ENCODE results near the gene THAP3.

Gene THAP3, protein sequence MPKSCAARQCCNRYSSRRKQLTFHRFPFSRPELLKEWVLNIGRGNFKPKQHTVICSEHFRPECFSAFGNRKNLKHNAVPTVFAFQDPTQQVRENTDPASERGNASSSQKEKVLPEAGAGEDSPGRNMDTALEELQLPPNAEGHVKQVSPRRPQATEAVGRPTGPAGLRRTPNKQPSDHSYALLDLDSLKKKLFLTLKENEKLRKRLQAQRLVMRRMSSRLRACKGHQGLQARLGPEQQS

DNA sequence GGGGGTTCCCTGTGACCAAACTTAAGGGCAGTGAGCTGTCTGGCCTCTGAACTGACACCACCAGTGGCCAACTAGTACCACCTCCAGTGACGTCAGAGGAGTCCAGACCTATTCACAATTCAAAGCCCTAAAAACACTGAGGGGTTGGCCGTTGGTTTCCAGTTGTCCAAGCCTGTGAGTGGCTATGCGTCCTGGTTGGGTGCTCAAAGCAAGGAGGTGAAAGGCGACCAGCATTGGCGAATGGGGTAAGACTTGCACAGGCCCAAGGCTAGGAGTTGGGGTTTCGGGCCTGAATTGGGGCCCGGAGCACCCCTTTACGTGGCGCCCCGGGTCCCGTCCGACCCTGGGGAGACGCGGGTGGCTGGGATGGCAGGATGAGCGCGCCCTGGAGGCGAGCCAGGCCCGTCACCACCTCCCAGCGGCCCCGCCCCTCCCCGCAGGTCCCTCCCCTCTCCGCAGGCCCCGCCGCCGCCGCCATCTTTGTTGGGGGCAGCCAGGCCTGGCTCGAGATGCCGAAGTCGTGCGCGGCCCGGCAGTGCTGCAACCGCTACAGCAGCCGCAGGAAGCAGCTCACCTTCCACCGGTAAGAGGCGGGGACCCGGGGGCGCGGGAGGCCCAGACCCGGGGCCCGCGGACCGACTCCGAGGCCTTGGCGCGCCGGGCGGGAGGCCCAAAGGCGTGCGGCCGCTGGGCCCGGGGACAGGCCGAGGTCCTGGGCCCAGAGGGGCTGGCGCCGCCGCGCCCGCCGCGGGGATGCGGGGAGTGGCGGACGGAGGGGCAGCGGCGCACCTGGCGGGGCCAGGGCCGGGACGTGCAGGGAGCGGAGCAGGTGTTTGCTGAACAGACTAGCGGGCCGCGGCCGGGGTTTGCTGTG, at the start of gene THAP3:
THAP3 (plus strand) TSS at position 159 of the 874 bp plus-strand sequence; CDS start at position 510, 351 bp downstream.
- DNase-seq (ENCODE audit: low read depth in 2 of 2), result peak; percentile 75 to 76

DNA sequence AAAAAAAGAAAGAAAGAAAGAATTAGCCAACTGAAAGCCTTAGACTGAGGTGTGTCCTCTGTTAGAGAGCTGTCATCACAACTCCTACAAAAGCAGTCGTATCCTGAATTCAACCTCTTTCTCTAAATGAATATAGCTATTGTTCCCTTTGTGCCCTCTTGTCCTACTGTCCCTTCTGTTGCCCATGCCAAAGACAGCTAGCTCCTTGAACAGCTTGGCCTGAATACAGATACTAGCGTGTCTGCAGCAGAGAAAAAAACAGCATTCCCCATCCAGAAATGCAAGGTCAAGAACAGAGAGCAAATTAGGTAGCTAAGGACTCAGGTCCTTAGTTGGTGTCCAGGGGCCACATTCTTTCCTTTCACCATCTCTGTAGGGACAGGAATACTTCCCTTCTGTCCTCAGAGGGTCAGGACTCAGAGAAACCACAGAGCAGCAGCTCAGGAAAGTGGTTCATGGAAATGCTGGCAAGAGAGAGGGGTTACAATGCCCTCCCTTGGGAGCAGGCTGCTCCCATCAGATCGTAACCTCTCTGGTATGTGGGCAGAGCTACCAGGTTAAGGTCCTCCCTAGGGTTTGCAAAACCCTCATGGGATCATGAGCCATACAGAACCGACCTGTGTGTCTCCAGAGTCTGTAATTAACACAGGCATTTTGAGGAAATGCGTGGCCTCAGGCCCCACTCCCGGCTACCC, 46.7 kb upstream of the THAP3 start:
- DNase-seq (ENCODE audit: low read depth in 2 of 2), result no peak

DNA sequence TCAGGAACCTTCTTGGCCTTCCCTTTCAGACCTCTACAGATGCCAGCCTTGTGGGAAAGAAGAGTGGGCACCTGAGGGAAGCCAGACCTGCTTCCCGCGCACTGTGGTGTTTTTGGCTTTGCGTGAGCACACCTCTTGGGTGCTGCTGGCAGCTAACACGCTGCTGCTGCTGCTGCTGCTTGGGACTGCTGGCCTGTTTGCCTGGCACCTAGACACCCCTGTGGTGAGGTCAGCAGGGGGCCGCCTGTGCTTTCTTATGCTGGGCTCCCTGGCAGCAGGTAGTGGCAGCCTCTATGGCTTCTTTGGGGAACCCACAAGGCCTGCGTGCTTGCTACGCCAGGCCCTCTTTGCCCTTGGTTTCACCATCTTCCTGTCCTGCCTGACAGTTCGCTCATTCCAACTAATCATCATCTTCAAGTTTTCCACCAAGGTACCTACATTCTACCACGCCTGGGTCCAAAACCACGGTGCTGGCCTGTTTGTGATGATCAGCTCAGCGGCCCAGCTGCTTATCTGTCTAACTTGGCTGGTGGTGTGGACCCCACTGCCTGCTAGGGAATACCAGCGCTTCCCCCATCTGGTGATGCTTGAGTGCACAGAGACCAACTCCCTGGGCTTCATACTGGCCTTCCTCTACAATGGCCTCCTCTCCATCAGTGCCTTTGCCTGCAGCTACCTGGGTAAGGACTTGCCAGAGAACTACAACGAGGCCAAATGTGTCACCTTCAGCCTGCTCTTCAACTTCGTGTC, 45.9 kb upstream of the THAP3 start:
- DNase-seq (ENCODE audit: low read depth in 2 of 2), result no peak

GRCh38 chr1:6579374-6580118, 45.1 kb upstream of the THAP3 start, which contains the start of gene ZBTB48:
Gene ZBTB48, plus strand, starts transcription at chr1:6579994. Its CDS starts 616 bp downstream, at chr1:6580610.
- DNase-seq (ENCODE audit: low read depth in 2 of 2), result peak; percentile 93 to 95

DNA sequence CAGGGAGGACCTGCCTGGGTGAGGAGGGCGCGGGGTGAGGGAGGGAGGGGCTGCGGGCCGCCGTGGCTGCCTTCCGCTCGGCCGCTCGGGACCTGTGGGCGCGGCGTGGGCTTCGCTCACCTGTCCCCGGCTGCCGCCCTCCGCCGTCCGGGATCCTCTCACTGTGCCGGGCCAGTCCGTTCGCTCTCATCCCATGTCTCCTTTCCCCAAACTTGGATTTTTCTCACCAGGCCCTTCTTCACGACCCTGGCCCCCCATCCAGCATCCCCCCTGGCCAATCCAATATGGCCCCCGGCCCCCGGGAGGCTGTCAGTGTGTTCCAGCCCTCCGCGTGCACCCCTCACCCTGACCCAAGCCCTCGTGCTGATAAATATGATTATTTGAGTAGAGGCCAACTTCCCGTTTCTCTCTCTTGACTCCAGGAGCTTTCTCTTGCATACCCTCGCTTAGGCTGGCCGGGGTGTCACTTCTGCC, 44.5 kb upstream of the THAP3 start:
- no peak for DNase-seq (ENCODE audit: low read depth in 2 of 2)

DNA sequence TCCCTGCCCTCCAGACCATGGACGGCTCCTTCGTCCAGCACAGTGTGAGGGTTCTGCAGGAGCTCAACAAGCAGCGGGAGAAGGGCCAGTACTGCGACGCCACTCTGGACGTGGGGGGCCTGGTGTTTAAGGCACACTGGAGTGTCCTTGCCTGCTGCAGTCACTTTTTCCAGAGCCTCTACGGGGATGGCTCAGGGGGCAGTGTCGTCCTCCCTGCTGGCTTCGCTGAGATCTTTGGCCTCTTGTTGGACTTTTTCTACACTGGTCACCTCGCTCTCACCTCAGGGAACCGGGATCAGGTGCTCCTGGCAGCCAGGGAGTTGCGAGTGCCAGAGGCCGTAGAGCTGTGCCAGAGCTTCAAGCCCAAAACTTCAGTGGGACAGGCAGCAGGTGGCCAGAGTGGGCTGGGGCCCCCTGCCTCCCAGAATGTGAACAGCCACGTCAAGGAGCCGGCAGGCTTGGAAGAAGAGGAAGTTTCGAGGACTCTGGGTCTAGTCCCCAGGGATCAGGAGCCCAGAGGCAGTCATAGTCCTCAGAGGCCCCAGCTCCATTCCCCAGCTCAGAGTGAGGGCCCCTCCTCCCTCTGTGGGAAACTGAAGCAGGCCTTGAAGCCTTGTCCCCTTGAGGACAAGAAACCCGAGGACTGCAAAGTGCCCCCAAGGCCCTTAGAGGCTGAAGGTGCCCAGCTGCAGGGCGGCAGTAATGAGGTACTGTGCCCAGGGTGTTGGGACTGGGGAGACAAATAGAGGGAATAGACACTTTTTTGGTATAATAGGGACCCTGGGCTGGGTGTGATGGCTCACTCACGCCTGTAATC, 43.9 kb upstream of the THAP3 start:
- no peak for DNase-seq (ENCODE audit: low read depth in 2 of 2)

DNA sequence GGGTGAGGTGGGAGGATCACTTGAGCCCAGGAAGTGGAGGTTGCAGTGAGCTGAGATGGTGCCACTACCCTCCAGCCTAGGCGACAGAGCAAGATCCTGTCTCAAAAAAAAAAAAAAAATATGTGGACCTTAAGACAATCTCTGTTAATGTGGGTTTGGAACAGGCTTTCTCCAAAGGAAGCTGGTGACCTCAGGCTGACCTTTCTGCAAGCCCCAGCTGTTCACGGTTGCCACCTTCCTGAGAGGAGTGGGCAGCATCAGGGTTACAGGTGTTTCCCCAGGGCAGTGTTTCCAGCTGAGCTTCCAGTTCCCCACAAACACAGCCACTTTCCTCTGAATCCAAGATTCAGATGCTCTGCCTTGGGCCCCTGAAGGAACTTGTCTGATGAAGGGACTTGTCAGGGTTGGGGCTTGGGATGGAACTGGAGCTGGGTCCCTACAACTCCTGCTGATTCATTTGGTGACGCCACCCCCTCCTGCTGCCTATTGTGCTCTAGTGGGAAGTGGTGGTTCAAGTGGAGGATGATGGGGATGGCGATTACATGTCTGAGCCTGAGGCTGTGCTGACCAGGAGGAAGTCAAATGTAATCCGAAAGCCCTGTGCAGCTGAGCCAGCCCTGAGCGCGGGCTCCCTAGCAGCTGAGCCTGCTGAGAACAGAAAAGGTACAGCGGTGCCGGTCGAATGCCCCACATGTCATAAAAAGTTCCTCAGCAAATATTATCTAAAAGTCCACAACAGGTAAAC, 42.9 kb upstream of the THAP3 start:
- DNase-seq (ENCODE audit: low read depth in 2 of 2), result no peak

- no peak for DNase-seq (ENCODE audit: low read depth in 2 of 2)
Measured at GRCh38 chr1:6582370-6582769, 42.3 kb upstream of the THAP3 start.

- DNase-seq (ENCODE audit: low read depth in 2 of 2), result no peak
Measured at GRCh38 chr1:6584126-6585080, 40.3 kb upstream of the THAP3 start.

DNA sequence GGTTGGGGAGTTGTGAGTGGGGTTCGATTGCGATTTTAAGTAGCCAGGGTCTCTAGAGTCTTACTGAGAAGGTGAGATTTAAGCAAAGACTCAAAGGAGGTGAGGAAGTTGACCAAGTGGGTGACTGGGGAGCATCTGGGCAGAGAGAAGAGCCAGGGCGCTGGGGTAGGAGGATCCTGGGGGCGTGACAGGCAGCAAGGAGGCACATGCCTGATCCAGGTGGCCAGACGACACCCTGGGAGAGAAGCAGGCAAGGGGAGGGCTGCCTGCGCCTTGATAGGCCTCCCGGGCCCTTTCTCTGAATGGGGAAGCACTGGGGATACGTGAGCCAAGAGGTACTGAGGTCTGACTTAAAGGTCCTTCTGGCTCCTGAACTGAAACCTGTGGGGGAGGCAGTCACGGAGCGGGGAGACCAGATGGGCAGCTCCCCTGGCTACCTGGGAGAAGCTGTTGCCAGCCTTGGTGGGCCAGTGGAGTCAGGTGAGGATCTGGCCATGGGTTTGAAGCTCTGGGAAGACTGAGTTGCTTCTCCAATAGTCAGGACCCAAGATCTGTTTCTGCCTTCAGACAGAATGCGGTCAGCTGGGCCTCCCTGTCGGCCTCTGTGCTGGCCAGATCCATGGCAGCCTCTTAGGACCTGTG, 39.5 kb upstream of the THAP3 start:
- no peak for DNase-seq (ENCODE audit: low read depth in 2 of 2)

- DNase-seq (ENCODE audit: low read depth in 2 of 2), result no peak
Measured at GRCh38 chr1:6585841-6586240, 38.8 kb upstream of the THAP3 start.

DNA sequence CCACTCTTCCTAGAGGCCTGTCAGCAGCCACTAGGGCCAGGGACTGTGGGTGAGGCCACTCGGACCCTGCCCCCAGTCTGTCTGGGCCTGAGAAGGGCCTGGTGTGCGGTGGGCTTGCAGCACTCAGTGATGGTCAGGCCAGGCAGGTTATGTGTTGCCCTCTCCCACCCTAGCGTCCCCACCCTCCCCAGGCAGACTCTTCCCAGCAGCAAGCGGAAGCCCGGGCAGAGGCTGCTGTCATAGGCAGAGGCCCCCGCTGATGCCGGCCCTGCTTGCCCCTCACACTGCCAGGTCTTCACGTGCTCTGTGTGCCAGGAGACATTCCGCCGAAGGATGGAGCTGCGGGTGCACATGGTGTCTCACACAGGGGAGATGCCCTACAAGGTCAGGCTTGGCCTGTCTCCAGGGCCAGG, 38.3 kb upstream of the THAP3 start:
- no peak for DNase-seq (ENCODE audit: low read depth in 2 of 2)

- DNase-seq (ENCODE audit: low read depth in 2 of 2), result no peak
Measured at GRCh38 chr1:6587261-6588005, 37.2 kb upstream of the THAP3 start.

DNA sequence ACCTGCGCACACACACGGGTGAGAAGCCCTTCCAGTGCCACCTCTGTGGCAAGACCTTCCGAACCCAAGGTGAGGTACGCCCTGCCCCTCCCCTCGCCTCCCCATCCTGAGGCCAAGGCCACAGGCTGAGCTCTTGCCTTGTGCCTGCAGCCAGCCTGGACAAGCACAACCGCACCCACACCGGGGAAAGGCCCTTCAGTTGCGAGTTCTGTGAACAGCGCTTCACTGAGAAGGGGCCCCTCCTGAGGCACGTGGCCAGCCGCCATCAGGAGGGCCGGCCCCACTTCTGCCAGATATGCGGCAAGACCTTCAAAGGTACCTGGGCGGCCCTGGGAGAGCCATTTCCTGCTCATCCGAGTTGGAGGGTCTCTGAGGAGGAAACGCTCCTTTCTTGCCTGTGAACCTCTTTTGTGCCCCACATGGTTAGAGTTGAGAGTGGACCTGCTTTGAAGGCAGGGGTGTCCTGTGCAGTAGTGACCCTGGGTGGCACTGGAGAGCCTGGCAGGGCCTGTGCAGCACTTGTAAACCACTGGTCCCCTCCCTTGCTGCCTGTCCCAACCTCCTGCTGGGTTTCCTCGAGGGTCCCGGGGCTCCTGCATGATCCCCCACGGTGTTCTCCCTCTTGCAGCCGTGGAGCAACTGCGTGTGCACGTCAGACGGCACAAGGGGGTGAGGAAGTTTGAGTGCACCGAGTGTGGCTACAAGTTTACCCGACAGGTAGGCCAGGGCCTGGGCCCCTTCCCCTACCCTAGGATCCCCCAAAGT, 36.4 kb upstream of the THAP3 start:
- no peak for DNase-seq (ENCODE audit: low read depth in 2 of 2)

DNA sequence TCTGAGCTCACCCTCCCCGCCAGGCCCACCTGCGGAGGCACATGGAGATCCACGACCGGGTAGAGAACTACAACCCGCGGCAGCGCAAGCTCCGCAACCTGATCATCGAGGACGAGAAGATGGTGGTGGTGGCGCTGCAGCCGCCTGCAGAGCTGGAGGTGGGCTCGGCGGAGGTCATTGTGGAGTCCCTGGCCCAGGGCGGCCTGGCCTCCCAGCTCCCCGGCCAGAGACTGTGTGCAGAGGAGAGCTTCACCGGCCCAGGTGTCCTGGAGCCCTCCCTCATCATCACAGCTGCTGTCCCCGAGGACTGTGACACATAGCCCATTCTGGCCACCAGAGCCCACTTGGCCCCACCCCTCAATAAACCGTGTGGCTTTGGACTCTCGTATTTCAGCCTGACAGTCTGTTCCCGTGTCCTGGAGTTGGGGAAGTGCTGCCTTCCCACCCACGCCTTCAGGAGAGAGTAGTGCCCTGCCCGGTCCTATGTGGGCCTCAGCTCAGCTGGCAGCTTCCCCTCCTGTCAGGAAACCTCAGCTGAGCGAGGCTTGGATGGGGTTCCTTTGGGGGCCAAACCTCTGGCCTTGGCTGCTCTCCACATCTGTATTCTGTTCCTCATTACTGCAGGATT, 35.7 kb upstream of the THAP3 start:
- no peak for DNase-seq (ENCODE audit: low read depth in 2 of 2)

DNA sequence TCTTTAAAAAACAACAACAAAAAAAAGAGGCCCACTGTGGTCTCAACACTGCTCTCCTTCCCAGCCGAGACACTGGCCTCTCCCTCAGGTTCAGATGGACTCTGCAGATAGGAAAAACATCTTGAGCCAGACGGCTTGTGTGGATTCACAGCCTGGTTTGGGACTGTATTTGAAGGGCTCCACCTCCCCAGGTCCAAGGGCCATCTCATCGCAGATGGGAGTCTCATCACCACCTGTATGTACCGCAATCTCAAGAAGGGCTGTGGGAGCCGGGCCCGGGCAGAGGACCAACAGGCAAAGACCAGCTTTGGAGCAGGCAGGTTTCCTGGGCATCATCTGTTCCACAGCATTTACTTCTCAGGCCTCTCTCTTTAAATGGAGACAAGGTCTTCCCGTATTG, 34.6 kb upstream of the THAP3 start:
- no peak for DNase-seq (ENCODE audit: low read depth in 2 of 2)

Data from stimulated activated CD8-positive, alpha-beta memory T cell treated with anti-CD3 and anti-CD28 coated beads, Interleukin-15, amount 100 ng/mL, for 4 hours (primary cell).